ENCODE data around the gene ARX. TPM values are rescaled to one million over a fixed set of nuclear protein-coding genes. Genes with fewer than 3 reads are reported as not detected.

ARX gene
- total RNA-seq = not detected

- DNase-seq (ENCODE audit: low spot score) = no peak
- no peak within 1 kb of the TSS for H3K27ac ChIP-seq
- no peaks in the 10 kb centered on the region for H3K9me3 ChIP-seq
- no peaks in the 10 kb centered on the region for H3K27me3 ChIP-seq (replicated peaks; ENCODE audit: insufficient read depth)
- no peak for TF ChIP-seq CTCF (IDR thresholded peaks at IDR 0.05)
- no peaks in the 10 kb centered on the region for H3K36me3 ChIP-seq
- ATAC-seq (ENCODE audit: insufficient number of reproducible peaks, low FRiP score, low read depth) = no peak
- H3K4me3 ChIP-seq = peak within 1 kb of the TSS; percentile 23
- peaks cover 3 to 6% of the 10 kb centered on the region in 2 donors for H3K4me1 ChIP-seq (ENCODE audit: control insufficient read depth in 1 of 2, low read depth in 2 of 2)
These were observed at the start of gene ARX for GRCh38 chrX:25015486-25016360. ARX (minus strand) TSS chrX:25015965; CDS start chrX:25015737, 228 bp downstream.

- ATAC-seq (ENCODE audit: insufficient number of reproducible peaks, low FRiP score, low read depth) = no peak
- Histone ChIP-seq H3K27ac (no peak overlapping the region), H3K4me3 (no peak overlapping the region), H3K36me3 (no peaks in the 10 kb centered on the region), H3K27me3 (replicated peaks; ENCODE audit: insufficient read depth) (no peaks in the 10 kb centered on the region), H3K4me1 (ENCODE audit: control insufficient read depth in 1 of 2, low read depth in 2 of 2) (no peaks in the 10 kb centered on the region), H3K9me3 (no peaks in the 10 kb centered on the region)
- TF ChIP-seq CTCF (IDR thresholded peaks at IDR 0.05) = no peak
- no peak for DNase-seq (ENCODE audit: low spot score)
These were observed 43.5 kb upstream of the ARX start for GRCh38 chrX:25059273-25059672.

- no peaks in the 10 kb centered on the region for H3K27me3 ChIP-seq (replicated peaks; ENCODE audit: insufficient read depth)
- no peaks in the 10 kb centered on the region for H3K9me3 ChIP-seq
- H3K4me3 ChIP-seq = no peak overlapping the region
- no peak for TF ChIP-seq CTCF (IDR thresholded peaks at IDR 0.05)
- no peak for ATAC-seq (ENCODE audit: insufficient number of reproducible peaks, low FRiP score, low read depth)
- H3K27ac ChIP-seq = no peak overlapping the region
- no peaks in the 10 kb centered on the region for H3K4me1 ChIP-seq (ENCODE audit: control insufficient read depth in 1 of 2, low read depth in 2 of 2)
- H3K36me3 ChIP-seq = no peaks in the 10 kb centered on the region
- no peak for DNase-seq (ENCODE audit: low spot score)
These were observed 37.2 kb upstream of the ARX start for GRCh38 chrX:25052798-25053534.

- no peak for ATAC-seq (ENCODE audit: insufficient number of reproducible peaks, low FRiP score, low read depth)
- Histone ChIP-seq H3K27me3 (replicated peaks; ENCODE audit: insufficient read depth) (no peaks in the 10 kb centered on the region), H3K9me3 (no peaks in the 10 kb centered on the region), H3K4me1 (ENCODE audit: control insufficient read depth in 1 of 2, low read depth in 2 of 2) (no peaks in the 10 kb centered on the region), H3K27ac (no peak overlapping the region), H3K4me3 (no peak overlapping the region), H3K36me3 (no peaks in the 10 kb centered on the region)
- TF ChIP-seq CTCF (IDR thresholded peaks at IDR 0.05) = no peak
- DNase-seq (ENCODE audit: low spot score) = no peak
These were observed 34.2 kb upstream of the ARX start for GRCh38 chrX:25049971-25050370.

GRCh38 chrX:25049357-25049756, 33.6 kb upstream of the ARX start:
- no peaks in the 10 kb centered on the region for H3K27me3 ChIP-seq (replicated peaks; ENCODE audit: insufficient read depth)
- H3K27ac ChIP-seq = no peak overlapping the region
- no peaks in the 10 kb centered on the region for H3K36me3 ChIP-seq
- H3K4me1 ChIP-seq (ENCODE audit: control insufficient read depth in 1 of 2, low read depth in 2 of 2) = no peaks in the 10 kb centered on the region
- ATAC-seq (ENCODE audit: insufficient number of reproducible peaks, low FRiP score, low read depth) (no peak), DNase-seq (ENCODE audit: low spot score) (no peak)
- TF ChIP-seq CTCF (IDR thresholded peaks at IDR 0.05) = no peak
- no peak overlapping the region for H3K4me3 ChIP-seq
- H3K9me3 ChIP-seq = no peaks in the 10 kb centered on the region
